Choroid plexus epithelial cell (primary cell): ENCODE measurements around the gene TSKU.
A peak's percentile ranks its signal among the peaks of the same experiment; 100 is the strongest.

ENCODE experiments used
- DNase-seq: peaks from one replicate; pipeline ENCODE4 v3.0.0-alpha.2; 2010; ENCODE audit warnings: low read depth
- H3K4me3 ChIP-seq: 2 replicates; pipeline ENCODE4 v1.5.1; 2011; ENCODE audit warnings: low read depth, mild to moderate bottlenecking, control low read depth, low read length, moderate library complexity
- TF ChIP-seq, protein P1 (sequence below): conservative IDR thresholded peaks from 2 replicates; pipeline ENCODE4 v1.5.1; 2011; ENCODE audit warnings: low read depth, mild to moderate bottlenecking, control low read depth, inconsistent platforms, low read length, moderate library complexity

TSKU gene

DNA sequence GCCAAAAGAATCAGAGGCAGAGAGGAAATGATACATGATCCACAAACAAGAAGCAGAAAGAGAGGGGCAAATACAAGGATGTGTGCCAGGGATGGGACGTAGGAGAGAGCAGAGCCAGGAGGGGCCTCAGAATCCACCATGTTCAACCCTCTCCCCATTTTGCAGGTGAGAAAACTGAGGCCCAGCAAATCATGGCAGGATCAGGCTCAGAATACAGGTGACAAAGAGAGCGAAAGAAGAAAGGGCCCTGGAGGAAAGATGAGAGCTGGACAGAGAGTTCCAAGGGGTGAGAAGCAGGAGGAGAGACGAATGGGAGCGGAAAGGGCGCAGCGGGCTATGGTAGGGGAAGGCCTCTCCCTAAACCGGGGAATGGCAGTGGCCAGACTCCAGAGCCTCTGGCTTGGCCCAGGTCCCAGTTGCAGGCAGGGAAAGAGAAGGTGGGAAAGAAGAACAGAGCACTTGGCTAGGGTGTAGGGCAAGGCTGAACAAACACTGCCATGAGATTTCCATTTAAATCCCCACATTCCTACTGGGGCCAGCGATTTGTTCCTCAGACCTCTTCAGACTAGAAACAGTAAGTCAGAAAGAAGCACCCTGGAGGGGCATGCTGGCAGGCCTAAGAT is 44.4 kb upstream of the TSKU start:
- TF ChIP-seq, protein P1, sequence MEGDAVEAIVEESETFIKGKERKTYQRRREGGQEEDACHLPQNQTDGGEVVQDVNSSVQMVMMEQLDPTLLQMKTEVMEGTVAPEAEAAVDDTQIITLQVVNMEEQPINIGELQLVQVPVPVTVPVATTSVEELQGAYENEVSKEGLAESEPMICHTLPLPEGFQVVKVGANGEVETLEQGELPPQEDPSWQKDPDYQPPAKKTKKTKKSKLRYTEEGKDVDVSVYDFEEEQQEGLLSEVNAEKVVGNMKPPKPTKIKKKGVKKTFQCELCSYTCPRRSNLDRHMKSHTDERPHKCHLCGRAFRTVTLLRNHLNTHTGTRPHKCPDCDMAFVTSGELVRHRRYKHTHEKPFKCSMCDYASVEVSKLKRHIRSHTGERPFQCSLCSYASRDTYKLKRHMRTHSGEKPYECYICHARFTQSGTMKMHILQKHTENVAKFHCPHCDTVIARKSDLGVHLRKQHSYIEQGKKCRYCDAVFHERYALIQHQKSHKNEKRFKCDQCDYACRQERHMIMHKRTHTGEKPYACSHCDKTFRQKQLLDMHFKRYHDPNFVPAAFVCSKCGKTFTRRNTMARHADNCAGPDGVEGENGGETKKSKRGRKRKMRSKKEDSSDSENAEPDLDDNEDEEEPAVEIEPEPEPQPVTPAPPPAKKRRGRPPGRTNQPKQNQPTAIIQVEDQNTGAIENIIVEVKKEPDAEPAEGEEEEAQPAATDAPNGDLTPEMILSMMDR = no peak
- DNase-seq = no peak

DNA sequence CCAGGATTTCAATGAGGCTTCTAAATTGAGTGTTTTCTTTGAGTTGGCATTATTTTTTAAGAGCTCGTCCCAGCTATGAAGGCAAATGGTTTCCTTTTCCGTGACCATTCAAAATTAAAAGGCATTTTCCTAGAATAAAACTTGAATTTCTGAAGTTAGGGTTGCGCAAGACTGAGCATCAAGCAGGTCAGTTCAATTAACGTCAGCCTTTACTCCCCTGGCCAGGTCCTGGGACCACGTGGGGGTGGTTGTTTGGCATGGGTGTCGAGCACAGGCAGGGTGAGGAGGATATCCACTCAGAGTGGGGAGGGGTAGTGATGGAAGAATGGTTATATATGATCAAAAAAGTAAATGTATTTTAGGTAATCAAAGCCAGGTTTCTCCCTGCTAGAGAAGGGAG is 43.4 kb upstream of the TSKU start:
- no peak for DNase-seq
- TF ChIP-seq, protein P1 = no peak
- no peak overlapping the region for H3K4me3 ChIP-seq

More for the DNA sequence above, 44.4 kb upstream of the TSKU start:
- no peak overlapping the region for H3K4me3 ChIP-seq

DNA sequence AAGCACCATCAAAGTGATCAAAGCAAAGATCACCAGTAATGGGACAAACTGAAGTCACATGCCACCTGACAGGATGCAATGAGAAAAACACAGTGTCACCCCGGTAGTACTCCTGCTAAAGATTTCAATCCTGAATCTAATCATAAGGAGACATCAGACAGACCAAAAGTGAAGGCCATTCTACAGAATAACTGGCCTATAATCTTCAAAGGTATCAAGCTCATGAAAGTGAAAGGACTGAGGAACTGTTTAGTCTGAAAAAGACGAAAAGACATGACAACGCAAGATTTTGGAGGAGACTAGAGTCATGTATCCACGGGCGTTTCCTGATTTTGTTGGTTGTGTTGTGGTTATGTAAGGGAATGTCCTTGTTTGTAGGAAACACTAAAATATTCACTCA is 42.4 kb upstream of the TSKU start:
- TF ChIP-seq, protein P1 = no peak
- no peak overlapping the region for H3K4me3 ChIP-seq
- DNase-seq = no peak

DNA sequence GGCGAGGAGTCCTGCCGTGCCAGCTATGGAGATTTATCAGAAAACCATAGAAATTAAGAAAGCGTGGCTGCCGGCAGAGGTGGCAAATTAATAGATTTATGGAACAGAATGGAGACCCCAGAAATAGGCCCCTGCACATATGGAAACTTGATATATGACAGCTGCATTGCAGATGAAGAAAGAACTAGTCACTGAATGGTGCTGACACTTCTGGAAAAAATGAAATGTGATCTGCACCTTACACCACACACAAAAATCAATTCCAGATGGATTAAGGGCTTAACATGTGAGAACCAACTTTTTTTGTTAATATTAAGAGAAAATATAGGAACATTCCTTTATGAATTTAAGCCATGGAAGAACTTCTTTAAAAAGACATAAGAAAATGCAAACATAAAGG is 40.3 kb upstream of the TSKU start:
- peak; percentile 51 for DNase-seq
- no peak overlapping the region for H3K4me3 ChIP-seq
- TF ChIP-seq, protein P1 = no peak

DNA sequence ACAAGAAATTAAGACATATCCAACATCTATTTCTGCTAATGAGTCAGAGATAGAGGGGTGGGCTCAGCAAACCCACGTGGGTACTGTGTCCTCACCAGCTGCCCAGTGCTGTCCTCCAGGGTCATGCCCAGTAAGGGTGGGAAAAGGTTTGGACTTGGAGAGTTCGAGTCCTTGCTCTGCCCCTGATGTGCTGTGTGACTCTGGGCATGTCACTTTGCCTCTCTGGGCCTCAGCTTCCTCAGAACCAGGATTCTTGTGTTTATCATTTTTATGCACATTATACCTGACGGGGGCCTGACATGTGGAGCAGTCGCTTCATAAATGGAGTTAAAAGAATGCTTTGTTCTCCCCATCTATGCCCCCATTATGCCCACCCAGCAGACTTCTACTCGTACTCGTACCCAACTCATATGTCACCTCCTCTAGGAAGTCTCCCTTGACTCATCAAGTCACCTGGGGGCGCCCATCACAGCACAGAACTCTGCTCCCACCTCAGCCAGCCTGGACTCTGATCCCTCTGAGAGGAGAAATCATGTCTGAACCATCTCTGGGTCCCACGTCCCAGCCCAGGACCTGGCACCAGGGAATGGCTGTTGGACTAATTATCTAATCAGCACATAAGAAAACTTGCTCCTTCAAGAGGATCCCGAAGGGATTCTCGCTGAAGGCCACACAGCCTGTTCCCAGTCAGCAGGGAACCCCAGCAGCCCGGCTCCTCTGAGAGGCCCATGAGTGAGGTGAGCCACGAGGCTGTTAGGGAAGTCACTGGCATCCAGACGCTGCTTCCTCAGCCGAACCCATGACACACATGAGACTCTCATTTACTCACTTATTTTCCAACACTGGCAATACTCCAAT is 38.7 kb upstream of the TSKU start:
- TF ChIP-seq, protein P1 = no peak
- DNase-seq = peak; percentile 70
- H3K4me3 ChIP-seq = no peak overlapping the region

DNA sequence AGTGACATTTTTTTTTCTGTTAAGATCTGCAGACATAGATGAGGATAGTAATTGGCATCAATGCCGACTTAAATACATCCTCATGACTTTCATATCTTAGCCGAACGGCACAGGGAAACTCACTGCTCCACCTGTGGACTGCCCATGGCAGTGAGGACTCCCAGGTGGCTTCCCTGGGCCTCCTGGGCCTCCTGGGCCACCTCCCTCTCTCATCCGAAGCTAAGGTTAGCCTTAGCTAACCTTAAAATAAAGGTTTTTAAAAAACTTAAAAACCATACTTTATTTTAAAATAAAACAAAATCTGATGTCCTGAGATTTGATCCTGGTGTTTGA is 38.1 kb upstream of the TSKU start:
- TF ChIP-seq, protein P1 = no peak
- no peak overlapping the region for H3K4me3 ChIP-seq
- DNase-seq = no peak

DNA sequence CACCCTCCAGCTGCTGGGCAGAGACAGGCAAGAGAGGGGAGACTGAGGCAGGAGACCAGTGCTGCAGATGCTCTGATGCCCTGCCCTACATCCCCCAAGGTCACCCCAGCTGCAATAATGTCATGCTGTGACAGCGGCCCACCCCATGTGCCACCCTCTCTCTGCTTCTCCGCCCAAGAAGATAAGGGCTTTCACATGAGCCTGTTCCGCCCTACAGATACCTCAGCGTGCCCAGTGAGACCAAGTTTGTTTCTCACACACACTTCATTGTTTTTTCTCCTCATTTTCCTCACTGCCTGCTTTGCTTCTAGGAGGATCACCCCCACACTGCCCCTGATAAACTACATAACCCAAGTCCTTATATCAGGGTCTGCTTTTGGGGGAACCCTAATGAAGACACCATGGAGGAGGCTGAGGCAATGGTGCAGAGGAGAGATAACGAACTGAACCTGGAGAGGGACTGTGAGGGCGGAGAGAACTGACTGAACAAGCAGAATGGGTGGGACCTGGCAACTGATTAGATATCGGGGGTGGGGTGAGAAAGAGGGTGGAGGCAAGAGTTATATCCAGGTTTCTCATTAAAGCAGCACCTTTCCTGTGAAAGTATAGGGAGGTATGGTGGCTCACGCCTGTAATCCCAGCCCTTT is 37.5 kb upstream of the TSKU start:
- TF ChIP-seq, protein P1 = no peak
- DNase-seq = no peak
- no peak overlapping the region for H3K4me3 ChIP-seq
